Epithelial cell of proximal tubule (primary cell): ENCODE measurements around the gene NCK2. TPM values are rescaled to one million over a fixed set of nuclear protein-coding genes. Genes with fewer than 3 reads are reported as not detected.

Source experiments
- DNase-seq: peaks from one replicate; pipeline ENCODE4 v3.0.0-alpha.2; 2011; ENCODE audit warnings: low read depth
- H3K4me3 ChIP-seq: 2 replicates; pipeline ENCODE4 v1.5.1; 2011; ENCODE audit warnings: low read depth, mild to moderate bottlenecking, low read length
- CTCF ChIP-seq: conservative IDR thresholded peaks from 2 replicates; pipeline ENCODE4 v1.5.1; 2012; ENCODE audit warnings: low read depth, mild to moderate bottlenecking, low read length
- total RNA-seq: library from RNA; depleted of rRNA; stranded (reverse); fragments of >200 nt; gene quantifications from 2 replicates; pipeline ENCODE4 v1.2.3, GENCODE V29; 2015

NCK2 gene
- total RNA-seq, 1 donor from 2014 or later: 53.0 TPM

DNA sequence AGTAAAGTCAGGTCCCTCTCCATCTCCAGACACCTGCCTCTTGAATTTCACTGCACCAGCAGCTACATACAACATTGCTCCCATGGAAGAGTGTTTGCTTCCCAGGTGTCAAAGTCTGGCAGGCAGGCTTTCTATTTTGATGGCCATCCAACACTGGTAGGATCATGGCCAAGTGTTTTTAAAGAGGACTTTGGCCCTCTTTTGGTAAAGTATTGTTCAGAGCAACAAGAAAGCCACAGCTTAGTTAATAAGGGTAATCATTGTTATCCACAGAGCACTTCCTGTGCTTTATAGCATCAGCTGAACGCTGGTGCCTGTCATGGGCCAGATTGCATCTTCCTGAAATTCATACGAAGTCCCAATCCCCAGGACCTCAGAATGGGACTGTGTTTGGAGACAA lies 133.2 kb downstream of the NCK2 start:
- no peak for TF ChIP-seq CTCF
- no peak for DNase-seq
- no peak overlapping the region for H3K4me3 ChIP-seq

DNA sequence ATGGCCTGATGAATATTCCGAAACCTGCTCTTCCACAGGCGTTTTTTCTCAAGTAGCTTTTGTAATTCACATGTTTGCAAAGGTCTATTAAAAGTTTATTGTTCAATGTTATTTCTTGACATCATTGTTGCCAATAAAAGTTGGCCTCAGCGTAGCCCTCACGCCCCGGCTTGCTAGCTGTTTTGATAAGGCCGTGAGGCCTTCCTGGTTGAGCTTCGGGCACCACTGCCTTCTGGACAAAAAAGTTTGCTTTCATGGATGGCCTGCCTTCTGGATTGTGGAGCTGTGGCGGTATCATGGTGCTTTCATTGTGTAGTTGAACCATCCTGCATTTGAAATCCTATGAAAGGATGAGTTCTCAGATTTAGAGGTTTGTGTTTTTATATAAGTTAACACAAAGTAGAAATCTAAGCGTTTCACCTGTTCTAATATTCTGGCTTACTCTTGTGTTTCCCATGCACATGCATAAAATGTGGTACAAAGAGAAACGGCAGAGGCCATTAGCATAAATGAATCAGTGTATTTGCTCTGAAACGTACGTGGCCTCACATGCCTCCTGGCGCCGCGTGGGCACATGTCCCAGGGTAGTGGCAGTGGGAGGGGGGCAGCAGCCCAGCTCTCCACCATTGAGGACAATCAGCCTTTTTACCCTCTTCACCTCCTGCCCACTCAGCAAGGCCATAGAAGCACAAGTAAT lies 134.5 kb downstream of the NCK2 start:
- DNase-seq: no peak
- TF ChIP-seq CTCF: no peak
- no peak overlapping the region for H3K4me3 ChIP-seq

- no peak overlapping the region for H3K4me3 ChIP-seq
- TF ChIP-seq CTCF: no peak
- DNase-seq: no peak
Observed at GRCh38 chr2:105879803-105880300, 135.1 kb downstream of the NCK2 start.

DNA sequence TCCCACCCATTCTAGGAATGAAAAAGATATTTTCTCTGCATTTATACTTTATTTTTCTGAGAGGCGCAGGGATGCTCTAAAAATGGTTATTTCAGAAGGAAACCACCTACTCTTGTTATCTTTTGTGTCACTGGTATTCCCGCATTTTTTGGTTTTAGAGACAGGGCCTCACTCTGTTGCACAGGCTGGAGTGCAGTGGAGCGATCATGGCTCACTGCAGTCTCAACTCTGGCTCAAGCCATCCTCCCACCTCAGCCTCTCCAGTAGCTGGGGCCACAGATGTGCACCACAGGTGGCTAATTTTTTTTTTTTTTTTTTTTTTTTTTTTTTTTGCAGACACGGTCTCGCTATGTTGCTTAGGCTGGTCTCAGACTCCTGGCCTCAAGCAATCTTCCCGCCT lies 135.9 kb downstream of the NCK2 start:
- no peak for DNase-seq
- no peak for TF ChIP-seq CTCF
- H3K4me3 ChIP-seq: no peak overlapping the region

DNA sequence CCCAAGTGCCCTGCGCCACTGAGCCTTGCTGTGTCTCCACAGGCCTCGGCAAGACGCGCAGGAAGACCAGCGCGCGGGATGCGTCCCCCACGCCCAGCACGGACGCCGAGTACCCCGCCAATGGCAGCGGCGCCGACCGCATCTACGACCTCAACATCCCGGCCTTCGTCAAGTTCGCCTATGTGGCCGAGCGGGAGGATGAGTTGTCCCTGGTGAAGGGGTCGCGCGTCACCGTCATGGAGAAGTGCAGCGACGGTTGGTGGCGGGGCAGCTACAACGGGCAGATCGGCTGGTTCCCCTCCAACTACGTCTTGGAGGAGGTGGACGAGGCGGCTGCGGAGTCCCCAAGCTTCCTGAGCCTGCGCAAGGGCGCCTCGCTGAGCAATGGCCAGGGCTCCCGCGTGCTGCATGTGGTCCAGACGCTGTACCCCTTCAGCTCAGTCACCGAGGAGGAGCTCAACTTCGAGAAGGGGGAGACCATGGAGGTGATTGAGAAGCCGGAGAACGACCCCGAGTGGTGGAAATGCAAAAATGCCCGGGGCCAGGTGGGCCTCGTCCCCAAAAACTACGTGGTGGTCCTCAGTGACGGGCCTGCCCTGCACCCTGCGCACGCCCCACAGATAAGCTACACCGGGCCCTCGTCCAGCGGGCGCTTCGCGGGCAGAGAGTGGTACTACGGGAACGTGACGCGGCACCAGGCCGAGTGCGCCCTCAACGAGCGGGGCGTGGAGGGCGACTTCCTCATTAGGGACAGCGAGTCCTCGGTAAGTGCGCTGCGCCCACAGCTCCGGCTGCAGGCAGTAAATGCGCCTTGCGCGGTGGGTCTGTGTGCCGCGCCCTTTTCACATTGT lies 136.8 kb downstream of the NCK2 start:
- DNase-seq: no peak
- TF ChIP-seq CTCF: no peak
- no peak overlapping the region for H3K4me3 ChIP-seq

GRCh38 chr2:105882341-105882740 lies 137.6 kb downstream of the NCK2 start:
- no peak for DNase-seq
- no peak for TF ChIP-seq CTCF
- no peak overlapping the region for H3K4me3 ChIP-seq
